ENCODE data around the gene PTPRN2.
"Not testable (repeated sequence)": the region's sequence is repeated elsewhere in the genome, so short reads cannot be mapped to it uniquely, and the experiment has no call there.

Gene PTPRN2

GRCh38 chr7:158366916-158367633 lies 220.5 kb downstream of the PTPRN2 start:
- no peak for DNase-seq (ENCODE audit: low read depth, low spot score)

- DNase-seq (ENCODE audit: low read depth, low spot score), result no peak
These were observed 221.3 kb downstream of the PTPRN2 start for GRCh38 chr7:158366346-158366745.

DNA sequence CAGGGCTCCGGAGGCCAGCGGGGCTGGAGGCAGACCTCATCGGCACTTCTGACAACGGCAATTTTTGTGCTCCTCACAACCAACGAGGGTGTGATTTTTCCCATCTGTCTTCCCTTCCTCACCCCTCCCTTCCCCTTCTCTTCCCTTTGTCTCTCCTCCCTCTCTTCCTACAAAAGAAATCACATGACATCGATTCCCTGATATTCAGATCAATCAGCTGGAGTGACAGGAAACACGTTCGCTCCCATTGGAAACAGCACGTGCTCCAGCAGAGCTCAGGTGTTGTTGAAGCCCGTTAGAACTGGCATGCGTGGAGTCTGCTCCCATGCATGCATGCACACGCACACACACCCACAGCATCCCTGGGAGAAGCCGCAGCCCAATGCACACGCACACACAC lies 222.4 kb downstream of the PTPRN2 start:
- DNase-seq (ENCODE audit: low read depth, low spot score), result no peak

DNA sequence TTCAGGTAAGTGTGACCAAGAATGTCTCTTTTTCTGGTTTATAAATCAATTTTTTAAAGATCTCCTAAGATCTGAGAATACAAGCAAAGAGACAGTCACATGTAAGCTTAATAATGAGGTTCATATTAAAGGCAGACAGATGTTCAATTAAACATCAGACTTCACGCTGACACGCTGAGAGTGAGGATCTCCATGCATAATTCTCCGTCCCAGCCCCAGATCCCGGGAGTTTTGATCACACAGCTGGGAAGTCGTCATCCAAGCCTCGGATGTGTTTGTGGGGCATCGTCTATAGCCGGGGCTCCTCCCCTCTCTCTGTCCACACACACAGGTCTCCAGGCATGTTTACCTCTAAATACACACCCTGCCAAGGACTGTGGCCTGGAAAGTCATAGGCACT lies 223.2 kb downstream of the PTPRN2 start:
- DNase-seq (ENCODE audit: low read depth, low spot score), result no peak

- DNase-seq (ENCODE audit: low read depth, low spot score), result no peak
These were observed 224.4 kb downstream of the PTPRN2 start for GRCh38 chr7:158362912-158363905.

DNA sequence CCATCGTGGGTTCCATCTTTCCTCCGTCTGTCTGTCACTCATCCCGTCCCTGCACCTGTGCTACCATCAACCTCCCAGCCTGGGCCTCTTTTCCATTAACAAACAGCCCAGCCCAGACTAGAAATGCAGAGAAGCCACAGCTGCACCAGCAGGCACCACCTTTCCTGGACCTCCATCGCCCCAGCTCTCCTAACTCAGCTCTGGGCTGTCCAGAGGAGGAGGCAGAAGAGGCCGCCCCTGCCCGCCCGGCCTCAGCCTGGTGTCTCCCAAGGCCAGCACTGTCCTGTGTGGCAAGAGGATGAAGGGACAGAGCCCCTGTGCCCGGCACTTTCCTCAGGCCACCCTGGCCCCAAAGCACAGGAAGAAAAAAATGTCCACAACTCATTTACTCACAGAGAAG lies 225.6 kb downstream of the PTPRN2 start:
- DNase-seq (ENCODE audit: low read depth, low spot score), result no peak

- no peak for DNase-seq (ENCODE audit: low read depth, low spot score)
These were observed 226.2 kb downstream of the PTPRN2 start for GRCh38 chr7:158361326-158361946.

- no peak for DNase-seq (ENCODE audit: low read depth, low spot score)
These were observed 228.5 kb downstream of the PTPRN2 start for GRCh38 chr7:158358926-158359645.

DNA sequence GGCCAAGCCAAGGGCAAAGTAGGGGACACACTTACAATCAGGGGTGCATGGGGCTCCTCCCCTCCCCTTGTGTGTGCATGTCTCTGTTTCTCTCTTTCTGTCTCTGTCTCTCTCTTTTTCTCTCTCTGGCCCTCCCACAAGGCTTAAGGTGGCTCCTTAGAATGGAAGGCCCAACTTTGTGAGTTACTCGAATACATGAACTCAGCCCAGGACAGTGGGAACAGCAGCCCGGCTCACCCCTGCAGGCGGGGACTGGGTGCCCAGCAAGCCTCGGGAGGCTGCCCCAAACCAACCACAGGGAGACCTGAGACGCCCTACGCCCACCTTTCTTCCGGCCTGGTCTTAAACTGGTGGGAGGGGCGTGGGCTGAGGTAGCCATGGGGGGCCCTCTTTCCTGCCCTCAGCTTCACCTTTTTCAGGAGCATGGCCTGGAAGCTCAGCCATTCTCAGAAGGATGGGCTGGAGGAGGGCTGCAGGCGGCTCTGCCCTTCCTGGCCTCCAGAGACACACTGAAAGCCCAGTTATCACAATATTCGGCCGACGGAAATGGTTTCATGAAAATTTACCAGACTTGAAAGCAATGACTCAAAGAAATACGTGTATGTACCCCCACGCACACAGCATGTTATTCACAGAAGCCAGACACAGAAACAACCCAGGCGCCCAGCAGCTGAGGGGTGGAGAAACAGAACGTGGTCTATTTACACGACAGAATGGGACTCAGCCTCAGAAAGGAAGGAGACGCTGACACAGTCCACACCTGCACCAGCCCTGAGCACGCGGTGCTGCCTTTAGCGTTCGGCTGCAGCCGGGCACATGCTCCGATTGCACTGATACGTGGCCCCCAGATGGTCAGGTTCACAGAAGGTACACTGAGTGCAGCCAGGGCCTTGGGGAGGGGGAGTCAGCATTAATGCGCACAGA lies 229.5 kb downstream of the PTPRN2 start:
- no peak for DNase-seq (ENCODE audit: low read depth, low spot score)

GRCh38 chr7:158357106-158357897 lies 230.3 kb downstream of the PTPRN2 start:
- no peak for DNase-seq (ENCODE audit: low read depth, low spot score)

DNA sequence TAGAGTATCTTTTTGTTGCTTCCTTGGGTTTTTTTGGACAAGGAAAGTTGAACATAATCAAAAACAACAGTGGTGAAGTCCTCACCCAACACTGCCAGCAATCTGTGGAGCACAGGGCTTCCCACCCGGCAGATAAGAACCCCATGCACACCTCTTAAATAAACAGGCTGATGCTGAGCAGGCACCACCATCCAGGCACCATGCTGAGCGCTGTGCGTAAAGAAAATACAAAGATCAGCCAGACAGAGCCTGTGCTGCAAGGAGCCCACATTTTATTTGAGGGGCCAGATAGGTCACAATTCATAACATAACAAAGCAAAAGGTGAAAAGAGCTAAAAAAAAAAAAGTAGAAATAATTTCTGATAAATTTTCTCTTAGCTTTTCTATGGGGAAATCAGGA lies 231.2 kb downstream of the PTPRN2 start:
- no peak for DNase-seq (ENCODE audit: low read depth, low spot score)

DNA sequence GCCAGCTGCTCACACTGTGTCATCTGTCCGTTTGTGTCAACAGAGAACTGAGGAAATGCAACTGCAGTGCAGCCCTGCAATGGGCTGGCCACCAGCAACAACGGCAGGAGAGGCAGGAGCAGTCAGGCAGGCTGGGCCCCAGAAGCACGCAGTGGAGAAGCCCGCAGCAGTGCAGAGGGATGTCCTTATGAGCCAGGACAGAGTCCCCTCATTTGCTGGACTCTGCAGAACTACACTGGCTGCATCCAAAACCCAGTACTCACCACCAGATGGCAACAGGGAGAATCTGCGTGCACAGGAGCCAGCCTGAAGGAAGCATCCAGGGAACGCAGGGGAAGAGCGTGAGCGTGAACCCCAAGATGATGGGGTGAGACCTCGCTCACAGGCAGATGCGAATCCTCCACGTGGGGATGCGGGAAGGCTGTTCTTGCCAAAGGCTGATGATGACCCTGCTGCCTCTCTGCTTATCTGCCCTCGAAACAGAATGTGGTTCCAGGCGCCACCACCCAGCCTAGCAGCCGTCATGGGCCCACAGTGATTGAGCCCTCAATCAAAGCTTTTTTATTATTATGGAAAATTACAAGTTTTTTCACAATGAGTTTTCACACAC lies 232.1 kb downstream of the PTPRN2 start:
- DNase-seq (ENCODE audit: low read depth, low spot score), result no peak

GRCh38 chr7:158354861-158355260 lies 232.8 kb downstream of the PTPRN2 start:
- DNase-seq (ENCODE audit: low read depth, low spot score), result no peak

- no peak for DNase-seq (ENCODE audit: low read depth, low spot score)
These were observed 233.7 kb downstream of the PTPRN2 start for GRCh38 chr7:158353606-158354570.

GRCh38 chr7:158351899-158352729 lies 235.5 kb downstream of the PTPRN2 start:
- not testable (repeated sequence) for DNase-seq (ENCODE audit: low read depth, low spot score)

DNA sequence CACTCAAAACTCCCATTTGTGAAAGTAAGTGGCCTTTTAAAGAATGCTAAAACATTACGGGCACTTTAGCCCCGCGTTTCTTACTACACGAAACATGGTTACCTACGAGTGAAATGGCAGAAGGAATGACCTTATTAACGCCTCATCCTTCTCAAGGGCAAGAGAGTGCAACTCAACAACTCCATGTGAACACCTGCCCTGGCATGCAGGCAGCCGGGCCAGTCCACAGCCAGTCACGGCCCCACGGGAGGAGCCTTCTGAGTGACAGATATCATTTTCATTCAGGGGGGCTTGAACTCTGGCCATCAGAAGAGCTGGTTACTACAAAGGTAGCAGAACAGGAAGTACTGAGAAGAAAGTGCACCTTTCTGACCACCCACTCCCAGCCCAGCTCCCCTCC lies 236.1 kb downstream of the PTPRN2 start:
- no peak for DNase-seq (ENCODE audit: low read depth, low spot score)

DNA sequence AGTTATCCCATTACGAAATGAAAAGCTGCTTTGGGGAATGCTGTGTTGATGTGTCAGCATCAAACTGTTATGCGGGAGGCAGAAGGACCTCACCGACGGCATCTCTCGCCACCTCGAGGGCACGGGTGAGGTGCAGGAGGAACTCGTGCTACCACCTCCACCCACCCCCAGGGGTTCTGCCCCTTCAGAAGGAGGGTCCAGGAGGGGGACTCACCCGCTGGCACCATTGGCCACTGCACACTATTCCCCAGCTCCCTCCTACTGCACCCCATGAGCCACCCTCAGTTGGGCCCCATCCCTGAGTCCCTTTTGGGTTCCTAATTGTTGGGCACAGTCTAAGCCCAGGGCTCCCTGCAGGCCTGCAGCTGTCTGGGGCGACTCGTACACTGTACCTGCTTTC lies 236.6 kb downstream of the PTPRN2 start:
- no peak for DNase-seq (ENCODE audit: low read depth, low spot score)

Measured in smooth muscle cell of the brain vasculature (primary cell).